Vagina (tissue), 2 donors: ENCODE results near the gene MPRIP. TPM values are rescaled to one million over a fixed set of nuclear protein-coding genes. Genes with fewer than 3 reads are reported as not detected.

Experiments used
- DNase-seq, 2 donors: peaks; one replicate each; pipeline ENCODE4 v3.0.0-alpha.2; 2017; ENCODE audit errors: extremely low spot score in 2 of 2
- H3K27ac ChIP-seq: fragments of 200-600 bp; sonication (generic); one replicate; pipeline ENCODE4 v1.5.1; 2019
- H3K27me3 ChIP-seq: fragments of 200-600 bp; sonication (generic); one replicate; pipeline ENCODE4 v1.5.1; 2019
- H3K36me3 ChIP-seq, 2 donors: fragments of 200-600 bp; sonication (generic); one replicate each; pipeline ENCODE4 v1.5.1; 2017 to 2019
- H3K4me1 ChIP-seq: fragments of 200-600 bp; sonication (generic); one replicate; pipeline ENCODE4 v1.5.1; 2019
- H3K4me3 ChIP-seq, 2 donors: fragments of 200-600 bp; sonication (generic); 1 replicate in 1 of 2; 2 replicates in 1 of 2; pipeline ENCODE4 v1.5.1; 2016 to 2019
- H3K9me3 ChIP-seq: fragments of 200-600 bp; sonication (generic); one replicate; pipeline ENCODE4 v1.5.1; 2019
- POLR2A ChIP-seq, 2 donors: fragments of 450-650 bp; IDR thresholded peaks; one replicate each; pipeline ENCODE4 v1.6.1; 2017; ENCODE audit warnings: antibody characterized with exemption in 2 of 2, mild to moderate bottlenecking in 2 of 2, moderate library complexity in 2 of 2
- POLR2AphosphoS5 ChIP-seq, 2 donors: sonication (generic); formaldehyde crosslinking; IDR thresholded peaks; one replicate each; pipeline ENCODE4 v1.9.0; 2017; ENCODE audit warnings: antibody characterized with exemption in 2 of 2, mild to moderate bottlenecking in 2 of 2, low read depth in 1 of 2; ENCODE audit not compliant: insufficient read depth in 1 of 2
- intact Hi-C: fragments of 100-400 bp; cut with DNase I; formaldehyde crosslinking; loops from one replicate; pipeline ENCODE4 v1.15.1; 2023
- total RNA-seq: library from RNA; depleted of rRNA; stranded (reverse); fragments of >200 nt; gene quantifications from one replicate; pipeline ENCODE4 v1.2.3, GENCODE V29; 2016
- TF ChIP-seq, protein P1 (sequence below), 3 experiments: fragments of 450-650 bp in 2 of 3; fragments of 200-600 bp in 1 of 3; sonication (generic) in 1 of 3; IDR thresholded peaks; one replicate each; pipeline ENCODE4 v1.5.1; 2017 to 2019; ENCODE audit warnings: antibody characterized with exemption in 3 of 3, mild to moderate bottlenecking in 2 of 3, moderate library complexity in 2 of 3

The MPRIP gene
- total RNA-seq, 1 donor from 2014 or later, result 202 TPM

DNA sequence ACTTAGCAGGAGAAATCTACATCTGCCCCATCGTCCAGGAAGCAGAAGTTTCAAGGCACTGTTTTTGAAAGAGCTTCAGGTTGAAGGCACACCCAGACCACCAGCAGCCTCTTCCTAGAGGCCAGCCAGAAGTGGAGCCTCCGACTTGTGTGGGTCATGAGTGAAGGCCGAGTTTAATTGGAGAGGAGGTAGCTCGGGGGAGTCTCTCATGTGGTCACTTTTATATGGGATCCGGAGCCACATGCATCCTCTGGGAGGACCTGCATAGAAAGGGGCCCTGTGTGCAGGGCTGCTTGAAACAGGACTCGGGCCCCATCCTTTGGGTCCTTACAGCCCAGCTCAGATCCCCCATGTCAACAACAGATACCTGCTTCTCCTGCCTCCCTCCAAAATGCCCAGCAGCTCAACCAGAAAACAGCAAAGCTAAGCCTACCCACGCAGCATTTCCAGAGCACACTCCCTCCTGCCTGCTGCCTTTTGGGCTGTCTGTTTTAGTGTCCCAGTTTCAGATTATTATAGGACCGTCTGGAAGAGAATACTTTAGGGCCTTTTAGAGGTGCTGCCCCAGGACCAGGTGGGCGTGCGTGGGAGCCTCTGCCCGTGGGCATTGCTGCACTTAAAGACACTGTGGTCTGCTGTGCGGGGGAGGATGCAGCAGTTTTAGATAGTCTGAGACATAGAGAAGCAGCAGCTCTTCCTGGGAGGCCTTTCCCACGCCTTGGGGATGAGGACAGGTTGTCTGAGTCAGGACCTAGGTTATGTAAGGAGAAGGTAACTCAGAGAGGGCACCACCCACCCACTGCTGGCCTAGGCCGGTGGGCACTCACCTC, 29.5 kb downstream of the MPRIP start:
- TF ChIP-seq POLR2AphosphoS5 (IDR thresholded peaks at IDR 0.05; ENCODE audit: insufficient read depth in 1 of 2, low read depth in 1 of 2) (no peak), POLR2A (IDR thresholded peaks at IDR 0.05) (no peak)
- TF ChIP-seq, protein P1, sequence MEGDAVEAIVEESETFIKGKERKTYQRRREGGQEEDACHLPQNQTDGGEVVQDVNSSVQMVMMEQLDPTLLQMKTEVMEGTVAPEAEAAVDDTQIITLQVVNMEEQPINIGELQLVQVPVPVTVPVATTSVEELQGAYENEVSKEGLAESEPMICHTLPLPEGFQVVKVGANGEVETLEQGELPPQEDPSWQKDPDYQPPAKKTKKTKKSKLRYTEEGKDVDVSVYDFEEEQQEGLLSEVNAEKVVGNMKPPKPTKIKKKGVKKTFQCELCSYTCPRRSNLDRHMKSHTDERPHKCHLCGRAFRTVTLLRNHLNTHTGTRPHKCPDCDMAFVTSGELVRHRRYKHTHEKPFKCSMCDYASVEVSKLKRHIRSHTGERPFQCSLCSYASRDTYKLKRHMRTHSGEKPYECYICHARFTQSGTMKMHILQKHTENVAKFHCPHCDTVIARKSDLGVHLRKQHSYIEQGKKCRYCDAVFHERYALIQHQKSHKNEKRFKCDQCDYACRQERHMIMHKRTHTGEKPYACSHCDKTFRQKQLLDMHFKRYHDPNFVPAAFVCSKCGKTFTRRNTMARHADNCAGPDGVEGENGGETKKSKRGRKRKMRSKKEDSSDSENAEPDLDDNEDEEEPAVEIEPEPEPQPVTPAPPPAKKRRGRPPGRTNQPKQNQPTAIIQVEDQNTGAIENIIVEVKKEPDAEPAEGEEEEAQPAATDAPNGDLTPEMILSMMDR (IDR thresholded peaks at IDR 0.05), result no peak
- Histone ChIP-seq H3K4me1 (peaks cover 66% of the 10 kb centered on the region), H3K4me3 (no peak overlapping the region), H3K9me3 (no peaks in the 10 kb centered on the region), H3K27ac (no peak overlapping the region), H3K27me3 (no peaks in the 10 kb centered on the region), H3K36me3 (peaks cover 0 to 7% of the 10 kb centered on the region in 2 donors)
- DNase-seq, result no peak
- intact Hi-C loops, result no loop called here

DNA sequence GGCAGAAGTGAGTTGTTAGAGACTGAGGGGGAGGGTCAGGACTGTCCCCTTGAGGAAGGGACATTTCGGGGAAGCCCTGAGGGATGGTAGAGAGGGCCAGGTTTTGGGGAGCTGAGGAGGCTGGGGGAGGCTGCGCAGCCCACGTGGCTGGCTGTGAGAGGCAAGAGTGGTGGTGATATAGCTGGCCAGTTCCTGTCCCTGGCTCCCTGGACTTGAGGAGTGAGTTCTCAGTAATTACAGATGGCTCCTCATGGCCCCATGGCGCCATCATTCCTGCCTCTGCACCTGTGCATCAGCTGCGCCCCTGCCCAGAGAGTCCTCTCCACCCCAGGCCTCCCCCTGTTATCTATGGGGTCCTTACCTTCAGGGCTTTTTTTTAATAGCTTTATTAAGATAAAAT, 30.3 kb downstream of the MPRIP start:
- no peak for TF ChIP-seq POLR2AphosphoS5 (IDR thresholded peaks at IDR 0.05; ENCODE audit: insufficient read depth in 1 of 2, low read depth in 1 of 2)
- no peak for TF ChIP-seq POLR2A (IDR thresholded peaks at IDR 0.05)
- TF ChIP-seq, protein P1 (IDR thresholded peaks at IDR 0.05), result no peak
- H3K36me3 ChIP-seq, result peaks cover 0 to 7% of the 10 kb centered on the region in 2 donors
- no peaks in the 10 kb centered on the region for H3K9me3 ChIP-seq
- no peaks in the 10 kb centered on the region for H3K27me3 ChIP-seq
- intact Hi-C loops, result no loop called here
- H3K27ac ChIP-seq, result no peak overlapping the region
- H3K4me1 ChIP-seq, result peaks cover 67% of the 10 kb centered on the region
- DNase-seq, result no peak
- no peak overlapping the region for H3K4me3 ChIP-seq

DNA sequence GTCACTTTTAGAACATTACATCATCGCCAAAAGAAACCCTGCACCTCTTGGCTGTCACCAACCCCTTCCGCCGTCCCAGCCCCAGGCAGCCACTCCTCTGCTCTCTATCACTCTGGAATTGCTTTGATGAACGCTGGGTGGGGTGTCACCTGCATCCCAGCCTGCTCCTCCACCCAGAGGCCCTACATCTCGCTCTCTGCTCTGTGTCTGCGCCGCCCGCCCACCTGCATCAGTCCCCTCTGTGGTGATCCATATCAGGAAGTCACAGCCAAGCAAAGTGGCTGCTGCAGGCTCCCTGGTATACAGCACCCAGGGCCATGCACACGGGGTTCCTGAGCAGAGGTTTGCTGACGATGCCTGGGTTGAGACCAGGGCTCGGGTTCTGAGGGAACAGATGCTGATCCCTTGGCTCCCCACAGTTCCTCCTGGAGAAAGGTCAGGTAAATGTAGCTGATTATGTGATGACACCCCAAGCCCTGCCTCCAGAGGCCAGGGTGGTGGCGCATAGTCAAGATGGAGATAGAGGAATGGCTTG, 30.8 kb downstream of the MPRIP start:
- intact Hi-C loops, result no loop called here
- Histone ChIP-seq H3K27me3 (no peaks in the 10 kb centered on the region), H3K4me3 (no peak overlapping the region), H3K36me3 (peaks cover 0 to 13% of the 10 kb centered on the region in 2 donors), H3K9me3 (no peaks in the 10 kb centered on the region), H3K27ac (no peak overlapping the region), H3K4me1 (peaks cover 73% of the 10 kb centered on the region)
- TF ChIP-seq, protein P1 (IDR thresholded peaks at IDR 0.05), result no peak
- TF ChIP-seq POLR2AphosphoS5 (IDR thresholded peaks at IDR 0.05; ENCODE audit: insufficient read depth in 1 of 2, low read depth in 1 of 2) (no peak), POLR2A (IDR thresholded peaks at IDR 0.05) (no peak)
- no peak for DNase-seq

DNA sequence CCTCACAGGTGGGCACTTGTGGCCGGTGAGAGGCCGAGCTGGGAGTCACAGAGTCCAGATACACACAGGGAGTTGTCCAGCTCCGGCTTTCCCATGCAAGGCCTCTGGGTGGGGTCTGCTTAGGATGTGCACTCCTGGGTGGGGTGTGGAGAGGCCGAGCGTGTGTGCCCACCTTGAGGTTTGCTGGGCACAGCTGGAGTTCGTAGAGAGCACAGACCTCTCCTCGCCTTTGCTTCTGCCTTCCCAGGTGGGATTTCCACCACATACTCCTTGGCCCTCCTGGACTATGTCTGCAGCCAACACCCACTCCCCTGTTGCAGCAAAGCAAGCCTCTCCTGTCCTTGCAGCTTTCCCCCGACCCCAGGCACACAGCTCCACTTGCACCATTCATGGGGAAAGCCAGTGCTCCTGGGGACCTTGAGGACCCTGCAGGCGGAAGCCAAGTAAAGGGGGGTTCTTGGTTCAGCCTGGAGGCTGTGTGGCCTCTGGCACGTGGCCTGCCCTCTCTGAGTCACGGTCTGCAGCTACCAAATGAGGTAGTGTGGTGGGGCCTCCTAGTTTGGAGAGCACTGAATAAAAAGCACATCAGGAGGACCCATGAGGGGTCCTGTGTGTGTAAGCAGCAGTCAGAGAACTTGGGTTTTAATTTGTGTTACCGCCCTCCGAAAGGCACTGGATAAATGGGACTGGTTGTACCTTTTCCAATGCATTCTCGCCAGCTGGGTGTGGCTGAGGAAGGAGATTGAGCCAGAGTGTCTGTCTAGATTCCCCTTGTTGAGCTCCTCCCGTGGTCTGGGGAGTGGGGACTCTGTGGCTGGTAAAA, 31.5 kb downstream of the MPRIP start:
- Histone ChIP-seq H3K27me3 (no peaks in the 10 kb centered on the region), H3K9me3 (no peaks in the 10 kb centered on the region), H3K27ac (peak overlapping the region; percentile 64), H3K36me3 (peaks cover 0 to 15% of the 10 kb centered on the region in 2 donors), H3K4me3 (no peak overlapping the region), H3K4me1 (peaks cover 80% of the 10 kb centered on the region)
- intact Hi-C loops, result no loop called here
- TF ChIP-seq POLR2A (IDR thresholded peaks at IDR 0.05) (no peak), POLR2AphosphoS5 (IDR thresholded peaks at IDR 0.05; ENCODE audit: insufficient read depth in 1 of 2, low read depth in 1 of 2) (no peak)
- TF ChIP-seq, protein P1 (IDR thresholded peaks at IDR 0.05), result no peak
- no peak for DNase-seq
